Endothelial cell (in vitro differentiated cells): ENCODE results near the gene ZNF217. TPM values are rescaled to one million over a fixed set of nuclear protein-coding genes. Genes with fewer than 3 reads are reported as not detected.
A peak's percentile ranks its signal among the peaks of the same experiment; 100 is the strongest.

Experiments used
- DNase-seq: peaks from one replicate; pipeline ENCODE4 v3.0.0; 2021; ENCODE audit warnings: low spot score
- H3K27ac Mint-ChIP-seq: one replicate; pipeline ENCODE4 v1.8.0; 2021; ENCODE audit warnings: mixed read lengths, inconsistent platforms; ENCODE audit not compliant: unreplicated experiment
- H3K27me3 Mint-ChIP-seq: one replicate; pipeline ENCODE4 v1.8.0; 2021; ENCODE audit warnings: mild to moderate bottlenecking, moderate library complexity, mixed read lengths, inconsistent platforms; ENCODE audit not compliant: unreplicated experiment
- H3K36me3 Mint-ChIP-seq: one replicate; pipeline ENCODE4 v1.8.0; 2021; ENCODE audit warnings: mild to moderate bottlenecking, low read depth, mixed read lengths, inconsistent platforms; ENCODE audit not compliant: unreplicated experiment
- H3K4me1 Mint-ChIP-seq: one replicate; pipeline ENCODE4 v1.8.0; 2021; ENCODE audit warnings: mild to moderate bottlenecking, mixed read lengths, inconsistent platforms; ENCODE audit not compliant: unreplicated experiment
- H3K4me3 Mint-ChIP-seq: one replicate; pipeline ENCODE4 v1.8.0; 2021; ENCODE audit warnings: mild to moderate bottlenecking, mixed read lengths, inconsistent platforms; ENCODE audit not compliant: unreplicated experiment
- H3K9me3 Mint-ChIP-seq: one replicate; pipeline ENCODE4 v1.8.0; 2021; ENCODE audit warnings: mixed read lengths, inconsistent platforms; ENCODE audit not compliant: unreplicated experiment
- CTCF ChIP-seq: fragments of 200-600 bp; sonication (generic); IDR thresholded peaks from one replicate; pipeline ENCODE4 v1.5.0; 2021; ENCODE audit warnings: antibody characterized with exemption; ENCODE audit not compliant: unreplicated experiment
- total RNA-seq: library from RNA; stranded (reverse); fragmentation: NEBNext Ultra II Directional; extraction: Animal tissue kit (Norgen Biotek cat#: 25700); gene quantifications from one replicate; pipeline ENCODE4 v1.2.1, GENCODE V29; 2021; ENCODE audit not compliant: unreplicated experiment

Gene ZNF217
- total RNA-seq, 1 donor from 2014 or later, result 76.7 TPM

GRCh38 chr20:53575481-53576194 lies 18.0 kb downstream of the ZNF217 start:
- no peak for DNase-seq
- Mint-ChIP-seq H3K4me1 (peaks cover 21% of the 10 kb centered on the region), H3K27ac (no peak overlapping the region), H3K36me3 (peaks cover 59% of the 10 kb centered on the region), H3K4me3 (peak overlapping the region; percentile 66), H3K27me3 (peaks cover 6% of the 10 kb centered on the region), H3K9me3 (no peaks in the 10 kb centered on the region)
- TF ChIP-seq CTCF, result no peak

GRCh38 chr20:53574819-53575218 lies 18.8 kb downstream of the ZNF217 start:
- H3K4me1 Mint-ChIP-seq, result peaks cover 12% of the 10 kb centered on the region
- peaks cover 57% of the 10 kb centered on the region for H3K36me3 Mint-ChIP-seq
- H3K27me3 Mint-ChIP-seq, result peaks cover 6% of the 10 kb centered on the region
- no peak for DNase-seq
- no peak overlapping the region for H3K4me3 Mint-ChIP-seq
- H3K9me3 Mint-ChIP-seq, result no peaks in the 10 kb centered on the region
- no peak for TF ChIP-seq CTCF
- H3K27ac Mint-ChIP-seq, result no peak overlapping the region

GRCh38 chr20:53574259-53574789 lies 19.3 kb downstream of the ZNF217 start:
- H3K36me3 Mint-ChIP-seq, result peaks cover 60% of the 10 kb centered on the region
- H3K27me3 Mint-ChIP-seq, result peaks cover 7% of the 10 kb centered on the region
- H3K4me3 Mint-ChIP-seq, result peak overlapping the region; percentile 56
- no peaks in the 10 kb centered on the region for H3K9me3 Mint-ChIP-seq
- no peak for DNase-seq
- no peak for TF ChIP-seq CTCF
- no peak overlapping the region for H3K27ac Mint-ChIP-seq
- peaks cover 8% of the 10 kb centered on the region for H3K4me1 Mint-ChIP-seq

- no peak for DNase-seq
- no peak for TF ChIP-seq CTCF
- H3K27ac Mint-ChIP-seq, result no peak overlapping the region
Observed at GRCh38 chr20:53571555-53572286, 21.9 kb downstream of the ZNF217 start.

More at GRCh38 chr20:53571555-53572286, 21.9 kb downstream of the ZNF217 start:
- peaks cover 7% of the 10 kb centered on the region for H3K27me3 Mint-ChIP-seq
- no peaks in the 10 kb centered on the region for H3K4me1 Mint-ChIP-seq
- peaks cover 63% of the 10 kb centered on the region for H3K36me3 Mint-ChIP-seq
- no peaks in the 10 kb centered on the region for H3K9me3 Mint-ChIP-seq
- H3K4me3 Mint-ChIP-seq, result peak overlapping the region; percentile 52
